HepG2 (cell line): ENCODE measurements around the gene OPN3. TPM values are rescaled to one million over a fixed set of nuclear protein-coding genes. Genes with fewer than 3 reads are reported as not detected.
A peak's percentile ranks its signal among the peaks of the same experiment; 100 is the strongest.

Source experiments
- ASH2L ChIP-seq: fragments of 300-600, 200-600 bp; sonication (generic); IDR thresholded peaks from 2 replicates; pipeline ENCODE4 v1.7.0; 2017; ENCODE audit warnings: low read depth, mild to moderate bottlenecking, moderate library complexity, mixed read lengths, low read length; ENCODE audit not compliant: insufficient read length
- ATF4 ChIP-seq, 2 experiments: fragments of 450-650 bp in 1 of 2; sonication (generic) in 1 of 2; formaldehyde crosslinking; IDR thresholded peaks; 2 replicates each; pipeline versions ENCODE4 v1.5.0 to v1.8.0; 2020 to 2022; ENCODE audit warnings: mild to moderate bottlenecking in 1 of 2, missing genetic modification reagents in 1 of 2
- GPN1 ChIP-seq: sonication (generic); formaldehyde crosslinking; IDR thresholded peaks from 2 replicates; pipeline ENCODE4 v1.5.1; 2020; ENCODE audit warnings: missing genetic modification reagents, borderline replicate concordance
- IKZF4 ChIP-seq: sonication (generic); formaldehyde crosslinking; IDR thresholded peaks from 2 replicates; pipeline ENCODE4 v1.5.1; 2020; ENCODE audit warnings: borderline replicate concordance, mild to moderate bottlenecking, low read depth, missing genetic modification reagents; ENCODE audit errors: not compliant biosample characterization
- MXD1 ChIP-seq: sonication (generic); formaldehyde crosslinking; IDR thresholded peaks from 2 replicates; pipeline ENCODE4 v1.4.0; 2020; ENCODE audit warnings: mild to moderate bottlenecking, missing genetic modification reagents
- MYC ChIP-seq: sonication (generic); formaldehyde crosslinking; IDR thresholded peaks from 2 replicates; pipeline ENCODE4 v1.9.0; 2021; ENCODE audit warnings: missing genetic modification reagents, borderline replicate concordance
- NFIB ChIP-seq: sonication (generic); formaldehyde crosslinking; IDR thresholded peaks from 2 replicates; pipeline ENCODE4 v1.9.0; 2021; ENCODE audit warnings: missing genetic modification reagents, mild to moderate bottlenecking, borderline replicate concordance
- NFKBIZ ChIP-seq: IDR thresholded peaks from 2 replicates; pipeline ENCODE4 v1.6.1; 2018; ENCODE audit warnings: missing genetic modification reagents, missing compliant biosample characterization
- NR2C2 ChIP-seq: sonication (generic); formaldehyde crosslinking; IDR thresholded peaks from 2 replicates; pipeline ENCODE4 v1.4.0; 2020; ENCODE audit warnings: missing genetic modification reagents, mild to moderate bottlenecking, moderate library complexity, borderline replicate concordance
- PAF1 ChIP-seq: IDR thresholded peaks from 2 replicates; pipeline ENCODE4 v1.6.1; 2016; ENCODE audit warnings: missing genetic modification reagents, missing compliant biosample characterization
- PRDM10 ChIP-seq: sonication (generic); formaldehyde crosslinking; IDR thresholded peaks from 2 replicates; pipeline ENCODE4 v1.4.0; 2020; ENCODE audit warnings: low read depth, missing genetic modification reagents
- SMAD1 ChIP-seq: sonication (generic); formaldehyde crosslinking; IDR thresholded peaks from 2 replicates; pipeline ENCODE4 v1.4.0; 2020; ENCODE audit warnings: missing genetic modification reagents, low read depth, mild to moderate bottlenecking, borderline replicate concordance
- TBL1XR1 ChIP-seq: fragments of 150-350 bp; IDR thresholded peaks from 2 replicates; pipeline ENCODE4 v1.6.1; 2014; ENCODE audit warnings: borderline replicate concordance, low read length; ENCODE audit not compliant: partially characterized antibody
- ZNF10 ChIP-seq: sonication (generic); formaldehyde crosslinking; IDR thresholded peaks from 2 replicates; pipeline ENCODE4 v1.4.0; 2020; ENCODE audit warnings: mild to moderate bottlenecking, low read depth, missing genetic modification reagents, borderline replicate concordance
- ZNF121 ChIP-seq: sonication (generic); formaldehyde crosslinking; IDR thresholded peaks from 2 replicates; pipeline ENCODE4 v1.5.0; 2020; ENCODE audit warnings: mild to moderate bottlenecking, missing genetic modification reagents
- ZNF331 ChIP-seq: sonication (generic); formaldehyde crosslinking; IDR thresholded peaks from 2 replicates; pipeline ENCODE4 v1.4.0; 2020; ENCODE audit warnings: missing genetic modification reagents
- ZNF44 ChIP-seq: sonication (generic); formaldehyde crosslinking; IDR thresholded peaks from 2 replicates; pipeline ENCODE4 v1.5.1; 2020; ENCODE audit warnings: mild to moderate bottlenecking, missing genetic modification reagents
- polyA plus RNA-seq, 8 experiments: library from polyadenylated mRNA; depleted of rRNA in 3 of 8; stranded (reverse) in 7 of 8; unstranded in 1 of 8; fragments of >200 nt; fragmentation: Illumina TruSeq in 4 of 8; extraction: Trizol in 4 of 8; gene quantifications; 2 replicates each; pipeline versions ENCODE4 v1.2.1 to v1.2.3, GENCODE V29; 2011 to 2016; ENCODE audit warnings: low read depth in 4 of 8, missing spikeins in 1 of 8, mixed read lengths in 1 of 8; ENCODE audit not compliant: insufficient read depth in 1 of 8
- total RNA-seq, 5 experiments: library from RNA; depleted of rRNA; stranded (reverse); fragments of >200 nt; fragmentation: Illumina TruSeq; extraction: Trizol; gene quantifications; 2 replicates each; pipeline ENCODE4 v1.2.3, GENCODE V29; 2016; ENCODE audit warnings: low read depth in 1 of 5
- TF ChIP-seq, protein P1 (sequence below): sonication (generic); formaldehyde crosslinking; IDR thresholded peaks from 2 replicates; pipeline ENCODE4 v1.4.0; 2020; ENCODE audit warnings: mild to moderate bottlenecking, missing genetic modification reagents

The OPN3 gene
- total and polyA plus RNA-seq, 2 of the 13 experiments (the other 11 are each of a cell fraction or from before 2014, with no cell fraction given), result 17.4 to 23.0 TPM

DNA sequence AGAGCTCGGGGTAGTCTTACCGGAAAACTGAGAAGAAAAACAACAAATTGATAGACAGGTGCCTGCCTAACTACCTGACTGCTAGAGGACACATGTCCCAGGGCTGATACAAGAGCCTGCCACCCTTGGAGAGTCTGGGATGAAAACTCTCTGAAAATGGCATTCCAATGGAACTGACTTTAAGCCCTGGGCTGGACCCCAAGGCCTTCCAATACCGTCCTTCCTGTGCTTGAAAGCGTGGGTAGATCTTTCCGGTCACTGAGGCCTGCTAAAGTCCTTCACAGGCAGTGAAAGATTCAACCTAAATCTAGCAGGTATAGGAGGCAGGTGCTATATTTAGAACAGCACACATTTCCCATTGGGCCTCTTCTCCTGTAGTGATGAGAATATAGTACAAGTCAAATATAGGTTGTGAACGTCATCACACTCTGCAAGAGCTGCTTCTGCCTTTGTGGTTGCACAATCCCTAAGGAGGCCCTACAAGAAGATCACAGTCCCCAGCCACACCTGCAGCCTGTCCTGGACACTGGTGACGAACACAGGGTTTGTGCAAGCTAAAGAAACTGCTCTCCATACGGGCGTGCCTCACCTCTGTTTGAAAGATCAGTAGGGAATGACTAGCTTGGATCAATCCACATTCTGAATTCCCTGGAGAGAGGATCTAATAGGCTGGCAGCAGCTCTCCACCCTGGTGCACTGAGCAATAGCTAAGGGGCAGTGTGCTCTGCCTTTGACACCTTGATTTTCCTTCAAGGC is 876 bp upstream of the OPN3 start (continued):
- no peak for TF ChIP-seq ATF4 (CRISPR knock-in tag; IDR thresholded peaks at IDR 0.05)
- no peak for TF ChIP-seq ZNF121 (CRISPR knock-in tag)
- TF ChIP-seq NR2C2, result no peak
- no peak for TF ChIP-seq TBL1XR1
- TF ChIP-seq IKZF4 (CRISPR knock-in tag), result no peak
- TF ChIP-seq NFKBIZ (CRISPR knock-in tag), result 0 out of 2 replicates have a peak, but pooled peaks have one; percentile 48
- no peak for TF ChIP-seq GPN1 (CRISPR knock-in tag)
- no peak for TF ChIP-seq ZNF10 (CRISPR knock-in tag)
- TF ChIP-seq ZNF331 (CRISPR knock-in tag), result no peak
- peak; percentile 22; the same call in 1 of the 2 replicates for TF ChIP-seq ZNF44 (CRISPR knock-in tag)
- TF ChIP-seq NFIB, result no peak
- no peak for TF ChIP-seq MXD1 (CRISPR knock-in tag)
- TF ChIP-seq, protein P1, sequence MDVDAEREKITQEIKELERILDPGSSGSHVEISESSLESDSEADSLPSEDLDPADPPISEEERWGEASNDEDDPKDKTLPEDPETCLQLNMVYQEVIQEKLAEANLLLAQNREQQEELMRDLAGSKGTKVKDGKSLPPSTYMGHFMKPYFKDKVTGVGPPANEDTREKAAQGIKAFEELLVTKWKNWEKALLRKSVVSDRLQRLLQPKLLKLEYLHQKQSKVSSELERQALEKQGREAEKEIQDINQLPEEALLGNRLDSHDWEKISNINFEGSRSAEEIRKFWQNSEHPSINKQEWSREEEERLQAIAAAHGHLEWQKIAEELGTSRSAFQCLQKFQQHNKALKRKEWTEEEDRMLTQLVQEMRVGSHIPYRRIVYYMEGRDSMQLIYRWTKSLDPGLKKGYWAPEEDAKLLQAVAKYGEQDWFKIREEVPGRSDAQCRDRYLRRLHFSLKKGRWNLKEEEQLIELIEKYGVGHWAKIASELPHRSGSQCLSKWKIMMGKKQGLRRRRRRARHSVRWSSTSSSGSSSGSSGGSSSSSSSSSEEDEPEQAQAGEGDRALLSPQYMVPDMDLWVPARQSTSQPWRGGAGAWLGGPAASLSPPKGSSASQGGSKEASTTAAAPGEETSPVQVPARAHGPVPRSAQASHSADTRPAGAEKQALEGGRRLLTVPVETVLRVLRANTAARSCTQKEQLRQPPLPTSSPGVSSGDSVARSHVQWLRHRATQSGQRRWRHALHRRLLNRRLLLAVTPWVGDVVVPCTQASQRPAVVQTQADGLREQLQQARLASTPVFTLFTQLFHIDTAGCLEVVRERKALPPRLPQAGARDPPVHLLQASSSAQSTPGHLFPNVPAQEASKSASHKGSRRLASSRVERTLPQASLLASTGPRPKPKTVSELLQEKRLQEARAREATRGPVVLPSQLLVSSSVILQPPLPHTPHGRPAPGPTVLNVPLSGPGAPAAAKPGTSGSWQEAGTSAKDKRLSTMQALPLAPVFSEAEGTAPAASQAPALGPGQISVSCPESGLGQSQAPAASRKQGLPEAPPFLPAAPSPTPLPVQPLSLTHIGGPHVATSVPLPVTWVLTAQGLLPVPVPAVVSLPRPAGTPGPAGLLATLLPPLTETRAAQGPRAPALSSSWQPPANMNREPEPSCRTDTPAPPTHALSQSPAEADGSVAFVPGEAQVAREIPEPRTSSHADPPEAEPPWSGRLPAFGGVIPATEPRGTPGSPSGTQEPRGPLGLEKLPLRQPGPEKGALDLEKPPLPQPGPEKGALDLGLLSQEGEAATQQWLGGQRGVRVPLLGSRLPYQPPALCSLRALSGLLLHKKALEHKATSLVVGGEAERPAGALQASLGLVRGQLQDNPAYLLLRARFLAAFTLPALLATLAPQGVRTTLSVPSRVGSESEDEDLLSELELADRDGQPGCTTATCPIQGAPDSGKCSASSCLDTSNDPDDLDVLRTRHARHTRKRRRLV (CRISPR knock-in tag), result no peak
- TF ChIP-seq SMAD1 (CRISPR knock-in tag), result 0 out of 2 replicates have a peak, but pooled peaks have one; percentile 65
- TF ChIP-seq PAF1, result no peak
- no peak for TF ChIP-seq ASH2L
- no peak for TF ChIP-seq MYC (CRISPR knock-in tag)
- TF ChIP-seq PRDM10 (CRISPR knock-in tag), result no peak
